Measurements from ENCODE around the gene IPO4.

Gene IPO4

DNA sequence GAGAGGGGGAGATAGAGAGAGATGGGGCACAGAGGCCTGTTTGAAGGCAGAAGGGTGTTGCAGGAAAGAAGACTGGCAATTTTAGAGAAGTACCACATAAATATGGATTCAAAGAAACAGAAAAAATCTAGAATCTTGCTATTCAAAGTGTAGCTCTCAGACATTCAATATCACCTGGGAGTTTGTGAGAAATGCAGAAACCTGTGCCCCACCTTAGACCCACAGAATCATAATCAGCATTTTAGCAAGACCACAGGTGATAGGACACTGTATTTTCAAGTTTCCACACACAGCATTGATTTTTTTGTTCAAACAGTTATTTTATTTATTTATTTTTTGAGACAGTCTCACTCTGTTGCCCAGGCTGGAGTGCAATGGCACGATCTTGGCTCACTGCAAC, 40.3 kb upstream of the IPO4 start:
- TF ChIP-seq ZBTB7A (IDR thresholded peaks at IDR 0.05; ENCODE audit: low read depth) (no peak), CREB1 (IDR thresholded peaks at IDR 0.05; ENCODE audit: low read depth) (no peak), FOXM1 (IDR thresholded peaks at IDR 0.05; ENCODE audit: borderline replicate concordance, low read depth) (no peak), TAF1 (IDR thresholded peaks at IDR 0.05; ENCODE audit: low read depth) (no peak), NFIC (IDR thresholded peaks at IDR 0.05) (no peak), TCF12 (IDR thresholded peaks at IDR 0.05; ENCODE audit: low read depth) (no peak), CEBPB (IDR thresholded peaks at IDR 0.05) (no peak), TEAD4 (IDR thresholded peaks at IDR 0.05) (no peak), RAD21 (IDR thresholded peaks at IDR 0.05; ENCODE audit: low read depth) (no peak), EP300 (IDR thresholded peaks at IDR 0.05; ENCODE audit: borderline replicate concordance) (no peak), EGR1 (IDR thresholded peaks at IDR 0.05) (no peak)
- TF ChIP-seq, protein P1, sequence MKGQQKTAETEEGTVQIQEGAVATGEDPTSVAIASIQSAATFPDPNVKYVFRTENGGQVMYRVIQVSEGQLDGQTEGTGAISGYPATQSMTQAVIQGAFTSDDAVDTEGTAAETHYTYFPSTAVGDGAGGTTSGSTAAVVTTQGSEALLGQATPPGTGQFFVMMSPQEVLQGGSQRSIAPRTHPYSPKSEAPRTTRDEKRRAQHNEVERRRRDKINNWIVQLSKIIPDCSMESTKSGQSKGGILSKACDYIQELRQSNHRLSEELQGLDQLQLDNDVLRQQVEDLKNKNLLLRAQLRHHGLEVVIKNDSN (IDR thresholded peaks at IDR 0.05), result no peak
- TF ChIP-seq, protein P2, sequence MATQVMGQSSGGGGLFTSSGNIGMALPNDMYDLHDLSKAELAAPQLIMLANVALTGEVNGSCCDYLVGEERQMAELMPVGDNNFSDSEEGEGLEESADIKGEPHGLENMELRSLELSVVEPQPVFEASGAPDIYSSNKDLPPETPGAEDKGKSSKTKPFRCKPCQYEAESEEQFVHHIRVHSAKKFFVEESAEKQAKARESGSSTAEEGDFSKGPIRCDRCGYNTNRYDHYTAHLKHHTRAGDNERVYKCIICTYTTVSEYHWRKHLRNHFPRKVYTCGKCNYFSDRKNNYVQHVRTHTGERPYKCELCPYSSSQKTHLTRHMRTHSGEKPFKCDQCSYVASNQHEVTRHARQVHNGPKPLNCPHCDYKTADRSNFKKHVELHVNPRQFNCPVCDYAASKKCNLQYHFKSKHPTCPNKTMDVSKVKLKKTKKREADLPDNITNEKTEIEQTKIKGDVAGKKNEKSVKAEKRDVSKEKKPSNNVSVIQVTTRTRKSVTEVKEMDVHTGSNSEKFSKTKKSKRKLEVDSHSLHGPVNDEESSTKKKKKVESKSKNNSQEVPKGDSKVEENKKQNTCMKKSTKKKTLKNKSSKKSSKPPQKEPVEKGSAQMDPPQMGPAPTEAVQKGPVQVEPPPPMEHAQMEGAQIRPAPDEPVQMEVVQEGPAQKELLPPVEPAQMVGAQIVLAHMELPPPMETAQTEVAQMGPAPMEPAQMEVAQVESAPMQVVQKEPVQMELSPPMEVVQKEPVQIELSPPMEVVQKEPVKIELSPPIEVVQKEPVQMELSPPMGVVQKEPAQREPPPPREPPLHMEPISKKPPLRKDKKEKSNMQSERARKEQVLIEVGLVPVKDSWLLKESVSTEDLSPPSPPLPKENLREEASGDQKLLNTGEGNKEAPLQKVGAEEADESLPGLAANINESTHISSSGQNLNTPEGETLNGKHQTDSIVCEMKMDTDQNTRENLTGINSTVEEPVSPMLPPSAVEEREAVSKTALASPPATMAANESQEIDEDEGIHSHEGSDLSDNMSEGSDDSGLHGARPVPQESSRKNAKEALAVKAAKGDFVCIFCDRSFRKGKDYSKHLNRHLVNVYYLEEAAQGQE (IDR thresholded peaks at IDR 0.05; ENCODE audit: low read depth), result no peak
- TF ChIP-seq, protein P3, sequence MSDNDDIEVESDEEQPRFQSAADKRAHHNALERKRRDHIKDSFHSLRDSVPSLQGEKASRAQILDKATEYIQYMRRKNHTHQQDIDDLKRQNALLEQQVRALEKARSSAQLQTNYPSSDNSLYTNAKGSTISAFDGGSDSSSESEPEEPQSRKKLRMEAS (IDR thresholded peaks at IDR 0.05), result no peak

DNA sequence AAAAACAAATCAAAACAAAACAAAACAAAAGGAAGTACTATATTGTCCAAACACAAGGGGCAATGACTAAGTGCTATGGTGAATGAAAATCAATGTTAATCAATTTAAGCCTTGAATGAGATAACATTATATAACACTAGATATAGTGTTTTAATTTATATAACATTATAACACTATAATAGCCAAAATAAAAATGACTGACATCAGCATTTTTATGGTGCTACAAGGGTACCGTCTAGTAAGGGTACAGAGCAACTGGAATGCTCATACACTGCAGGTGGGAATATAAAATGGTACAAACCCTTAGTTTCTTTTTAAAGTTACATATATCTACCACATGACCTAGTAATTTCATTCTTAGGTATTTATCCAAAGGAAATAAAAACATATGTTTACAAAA, 37.9 kb upstream of the IPO4 start:
- no peak for TF ChIP-seq EP300 (IDR thresholded peaks at IDR 0.05; ENCODE audit: borderline replicate concordance)
- TF ChIP-seq TEAD4 (IDR thresholded peaks at IDR 0.05), result no peak
- TF ChIP-seq YY1 (IDR thresholded peaks at IDR 0.05; ENCODE audit: low read depth), result no peak

DNA sequence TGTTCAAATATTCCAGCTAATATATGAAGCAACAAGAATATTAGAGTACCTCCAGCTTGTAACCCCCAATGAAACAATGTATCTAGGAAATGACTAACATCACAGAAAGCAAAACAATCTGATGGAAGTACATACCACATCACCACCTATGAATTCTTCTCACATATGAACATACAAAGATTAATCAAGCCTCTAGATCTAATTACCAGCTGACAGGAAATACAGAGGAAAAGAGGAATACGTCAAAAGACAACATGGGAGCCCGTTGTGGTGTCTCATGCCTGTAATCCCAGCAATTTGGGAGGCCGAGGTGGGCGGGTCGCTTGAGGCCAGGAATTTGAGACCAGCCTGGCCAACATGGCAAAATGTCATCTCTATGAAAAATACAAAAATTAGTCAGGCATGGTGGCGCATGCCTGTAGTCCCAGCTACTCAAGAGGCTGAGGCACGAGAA, 36.0 kb upstream of the IPO4 start:
- TF ChIP-seq NFIC (IDR thresholded peaks at IDR 0.05) (no peak), CEBPB (IDR thresholded peaks at IDR 0.05) (no peak), YY1 (IDR thresholded peaks at IDR 0.05; ENCODE audit: low read depth) (no peak), TEAD4 (IDR thresholded peaks at IDR 0.05) (no peak), EGR1 (IDR thresholded peaks at IDR 0.05) (no peak), ZBTB7A (IDR thresholded peaks at IDR 0.05; ENCODE audit: low read depth) (no peak), CREB1 (IDR thresholded peaks at IDR 0.05; ENCODE audit: low read depth) (no peak), FOXM1 (IDR thresholded peaks at IDR 0.05; ENCODE audit: borderline replicate concordance, low read depth) (no peak), EP300 (IDR thresholded peaks at IDR 0.05; ENCODE audit: borderline replicate concordance) (no peak), TAF1 (IDR thresholded peaks at IDR 0.05; ENCODE audit: low read depth) (no peak), TCF12 (IDR thresholded peaks at IDR 0.05; ENCODE audit: low read depth) (no peak)
- TF ChIP-seq, protein P3 (IDR thresholded peaks at IDR 0.05), result no peak
- TF ChIP-seq, protein P1 (IDR thresholded peaks at IDR 0.05), result no peak

DNA sequence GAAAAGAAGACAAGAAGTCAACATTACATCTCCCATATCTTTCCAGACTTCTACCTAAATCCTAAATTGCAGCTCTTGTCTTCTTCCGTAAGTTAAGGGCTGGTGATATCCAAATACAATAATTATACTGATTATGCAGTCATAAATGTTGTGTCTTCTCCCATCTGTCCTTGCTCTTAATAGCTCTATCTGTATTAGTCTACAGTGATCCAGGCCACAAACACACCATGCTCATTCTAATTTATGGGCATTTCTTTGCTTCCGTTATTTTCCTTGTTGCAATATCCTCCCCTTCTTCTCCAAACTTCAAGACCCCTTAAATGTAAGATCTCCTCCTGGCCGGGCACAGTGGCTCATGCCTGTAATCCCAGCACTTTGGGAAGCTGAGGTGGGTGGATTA, 30.9 kb upstream of the IPO4 start:
- no peak for TF ChIP-seq YY1 (IDR thresholded peaks at IDR 0.05; ENCODE audit: low read depth)
- TF ChIP-seq EGR1 (IDR thresholded peaks at IDR 0.05), result no peak
- no peak for TF ChIP-seq TAF1 (IDR thresholded peaks at IDR 0.05; ENCODE audit: low read depth)
- no peak for TF ChIP-seq TEAD4 (IDR thresholded peaks at IDR 0.05)
- TF ChIP-seq, protein P1 (IDR thresholded peaks at IDR 0.05), result no peak
- no peak for TF ChIP-seq EP300 (IDR thresholded peaks at IDR 0.05; ENCODE audit: borderline replicate concordance)
- TF ChIP-seq, protein P2 (IDR thresholded peaks at IDR 0.05; ENCODE audit: low read depth), result no peak

DNA sequence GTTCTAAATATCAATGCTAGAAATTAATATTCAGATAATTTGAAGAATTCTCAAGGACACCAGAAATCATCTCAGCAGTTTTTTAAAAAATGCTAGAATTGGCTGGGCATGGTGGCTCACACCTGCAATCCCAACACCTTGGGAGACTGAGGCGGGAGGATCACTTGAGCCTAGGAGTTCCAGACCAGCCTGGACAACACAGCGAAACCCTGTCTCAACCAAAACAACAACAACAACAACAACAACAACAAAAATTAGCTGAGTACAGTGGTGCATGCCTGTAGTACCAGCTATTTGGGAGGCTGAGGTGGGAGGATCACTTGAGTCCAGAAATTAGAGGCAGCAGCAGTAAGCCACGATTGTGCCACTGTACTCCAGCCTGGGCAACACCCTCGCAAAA, 30.5 kb upstream of the IPO4 start:
- no peak for TF ChIP-seq ZBTB7A (IDR thresholded peaks at IDR 0.05; ENCODE audit: low read depth)
- no peak for TF ChIP-seq FOXM1 (IDR thresholded peaks at IDR 0.05; ENCODE audit: borderline replicate concordance, low read depth)
- no peak for TF ChIP-seq TAF1 (IDR thresholded peaks at IDR 0.05; ENCODE audit: low read depth)
- no peak for TF ChIP-seq CREB1 (IDR thresholded peaks at IDR 0.05; ENCODE audit: low read depth)
- TF ChIP-seq EGR1 (IDR thresholded peaks at IDR 0.05), result no peak
- TF ChIP-seq, protein P2 (IDR thresholded peaks at IDR 0.05; ENCODE audit: low read depth), result no peak
- no peak for TF ChIP-seq RAD21 (IDR thresholded peaks at IDR 0.05; ENCODE audit: low read depth)
- TF ChIP-seq, protein P1 (IDR thresholded peaks at IDR 0.05), result no peak
- no peak for TF ChIP-seq TCF12 (IDR thresholded peaks at IDR 0.05; ENCODE audit: low read depth)
- no peak for TF ChIP-seq EP300 (IDR thresholded peaks at IDR 0.05; ENCODE audit: borderline replicate concordance)
- TF ChIP-seq, protein P3 (IDR thresholded peaks at IDR 0.05), result no peak
- TF ChIP-seq YY1 (IDR thresholded peaks at IDR 0.05; ENCODE audit: low read depth), result no peak
- no peak for TF ChIP-seq TEAD4 (IDR thresholded peaks at IDR 0.05)
- no peak for TF ChIP-seq CEBPB (IDR thresholded peaks at IDR 0.05)
- TF ChIP-seq NFIC (IDR thresholded peaks at IDR 0.05), result no peak
